HEK293 (cell line): ENCODE data around the gene SAMD1.

Experiments
- AEBP2 ChIP-seq: fragments of 450-650 bp; formaldehyde crosslinking; IDR thresholded peaks from 2 replicates; pipeline ENCODE4 v1.5.1; 2016; ENCODE audit warnings: missing biosample characterization, missing genetic modification characterization, borderline replicate concordance
- BCL11B ChIP-seq: fragments of 450-650 bp; formaldehyde crosslinking; IDR thresholded peaks from 2 replicates; pipeline ENCODE4 v1.5.1; 2016; ENCODE audit warnings: low read depth, missing biosample characterization, missing genetic modification characterization
- EGR2 ChIP-seq: fragments of 450-650 bp; formaldehyde crosslinking; IDR thresholded peaks from 2 replicates; pipeline ENCODE4 v1.5.1; 2016; ENCODE audit warnings: low read depth, missing biosample characterization, missing genetic modification characterization
- ELK4 ChIP-seq: IDR thresholded peaks from 2 replicates; pipeline ENCODE4 v1.6.1; 2011; ENCODE audit warnings: mild to moderate bottlenecking, low read depth, low read length, borderline replicate concordance
- FEZF1 ChIP-seq: fragments of 450-650 bp; formaldehyde crosslinking; IDR thresholded peaks from 2 replicates; pipeline ENCODE4 v1.5.1; 2016; ENCODE audit warnings: missing biosample characterization, missing genetic modification characterization
- HOXA7 ChIP-seq: sonication (generic); formaldehyde crosslinking; IDR thresholded peaks from 2 replicates; pipeline ENCODE4 v1.8.1; 2022; ENCODE audit warnings: missing genetic modification reagents, borderline replicate concordance
- HOXD13 ChIP-seq: sonication (generic); formaldehyde crosslinking; IDR thresholded peaks from 2 replicates; pipeline ENCODE4 v1.8.0; 2022; ENCODE audit warnings: missing genetic modification reagents, borderline replicate concordance
- KLF17 ChIP-seq: fragments of 450-650 bp; formaldehyde crosslinking; IDR thresholded peaks from 2 replicates; pipeline ENCODE4 v1.5.1; 2016; ENCODE audit warnings: missing biosample characterization, missing genetic modification characterization
- OVOL3 ChIP-seq: fragments of 450-650 bp; formaldehyde crosslinking; IDR thresholded peaks from 2 replicates; pipeline ENCODE4 v1.5.1; 2016; ENCODE audit warnings: missing biosample characterization, missing genetic modification characterization
- PRDM1 ChIP-seq: fragments of 450-650 bp; formaldehyde crosslinking; IDR thresholded peaks from 2 replicates; pipeline ENCODE4; 2016; ENCODE audit warnings: missing biosample characterization, missing genetic modification characterization
- SP7 ChIP-seq: fragments of 450-650 bp; formaldehyde crosslinking; IDR thresholded peaks from 2 replicates; pipeline ENCODE4 v1.5.1; 2016; ENCODE audit warnings: missing biosample characterization, missing genetic modification characterization
- ZNF112 ChIP-seq: fragments of 450-650 bp; formaldehyde crosslinking; IDR thresholded peaks from 2 replicates; pipeline ENCODE4 v1.5.0; 2017; ENCODE audit warnings: missing biosample characterization, missing genetic modification characterization
- ZNF121 ChIP-seq: fragments of 450-650 bp; formaldehyde crosslinking; IDR thresholded peaks from 2 replicates; pipeline ENCODE4 v1.5.1; 2016; ENCODE audit warnings: missing biosample characterization, missing genetic modification characterization
- ZNF146 ChIP-seq: fragments of 450-650 bp; formaldehyde crosslinking; IDR thresholded peaks from 2 replicates; pipeline ENCODE4 v1.5.1; 2016; ENCODE audit warnings: missing biosample characterization, missing genetic modification characterization
- ZNF169 ChIP-seq: fragments of 450-650 bp; formaldehyde crosslinking; IDR thresholded peaks from 2 replicates; pipeline ENCODE4 v1.5.1; 2016; ENCODE audit warnings: missing biosample characterization, missing genetic modification characterization
- ZNF175 ChIP-seq: fragments of 450-650 bp; formaldehyde crosslinking; IDR thresholded peaks from 2 replicates; pipeline ENCODE4 v1.5.1; 2016; ENCODE audit warnings: missing biosample characterization, missing genetic modification characterization
- ZNF202 ChIP-seq: fragments of 450-650 bp; formaldehyde crosslinking; IDR thresholded peaks from 2 replicates; pipeline ENCODE4 v1.5.1; 2016; ENCODE audit warnings: missing biosample characterization, missing genetic modification characterization, borderline replicate concordance
- ZNF223 ChIP-seq: fragments of 450-650 bp; formaldehyde crosslinking; IDR thresholded peaks from 2 replicates; pipeline ENCODE4 v1.5.1; 2016; ENCODE audit warnings: missing biosample characterization, missing genetic modification characterization
- ZNF302 ChIP-seq: fragments of 450-650 bp; formaldehyde crosslinking; IDR thresholded peaks from 2 replicates; pipeline ENCODE4 v1.5.1; 2016; ENCODE audit warnings: missing biosample characterization, missing genetic modification characterization, low read depth
- ZNF350 ChIP-seq: fragments of 450-650 bp; formaldehyde crosslinking; IDR thresholded peaks from 2 replicates; pipeline ENCODE4 v1.5.0; 2017; ENCODE audit warnings: missing biosample characterization, mild to moderate bottlenecking, missing genetic modification characterization
- ZNF473 ChIP-seq: fragments of 450-650 bp; formaldehyde crosslinking; IDR thresholded peaks from 2 replicates; pipeline ENCODE4 v1.5.1; 2017; ENCODE audit warnings: missing biosample characterization, missing genetic modification characterization
- ZNF510 ChIP-seq: fragments of 450-650 bp; formaldehyde crosslinking; IDR thresholded peaks from 2 replicates; pipeline ENCODE4 v1.5.1; 2018; ENCODE audit warnings: mild to moderate bottlenecking, missing genetic modification characterization, missing biosample characterization; ENCODE audit not compliant: insufficient replicate concordance
- ZNF610 ChIP-seq: fragments of 450-650 bp; formaldehyde crosslinking; IDR thresholded peaks from 2 replicates; pipeline ENCODE4 v1.5.1; 2016; ENCODE audit warnings: missing biosample characterization, missing genetic modification characterization, borderline replicate concordance
- ZNF639 ChIP-seq: fragments of 450-650 bp; formaldehyde crosslinking; IDR thresholded peaks from 2 replicates; pipeline ENCODE4 v1.5.1; 2016; ENCODE audit warnings: missing biosample characterization, missing genetic modification characterization
- ZNF654 ChIP-seq: fragments of 450-650 bp; formaldehyde crosslinking; IDR thresholded peaks from 2 replicates; pipeline ENCODE4 v1.5.1; 2016; ENCODE audit warnings: low read depth, missing biosample characterization, missing genetic modification characterization
- ZNF664 ChIP-seq: fragments of 450-650 bp; formaldehyde crosslinking; IDR thresholded peaks from 2 replicates; pipeline ENCODE4 v1.5.1; 2016; ENCODE audit warnings: missing biosample characterization, missing genetic modification characterization
- ZNF792 ChIP-seq: fragments of 450-650 bp; formaldehyde crosslinking; IDR thresholded peaks from 2 replicates; pipeline ENCODE4 v1.5.1; 2016; ENCODE audit warnings: missing biosample characterization, missing genetic modification characterization
- ZNF843 ChIP-seq: fragments of 450-650 bp; formaldehyde crosslinking; IDR thresholded peaks from 2 replicates; pipeline ENCODE4 v1.5.1; 2016; ENCODE audit warnings: missing biosample characterization, missing genetic modification characterization
- TF ChIP-seq, protein P1 (sequence below): fragments of 450-650 bp; formaldehyde crosslinking; IDR thresholded peaks from 2 replicates; pipeline ENCODE4 v1.5.1; 2016; ENCODE audit warnings: missing biosample characterization, missing genetic modification characterization
- TF ChIP-seq, protein P2 (sequence below): fragments of 450-650 bp; formaldehyde crosslinking; IDR thresholded peaks from 2 replicates; pipeline ENCODE4 v1.5.1; 2016; ENCODE audit warnings: missing biosample characterization, missing genetic modification characterization
- TF ChIP-seq, protein P3 (sequence below): fragments of 450-650 bp; formaldehyde crosslinking; IDR thresholded peaks from 2 replicates; pipeline ENCODE4 v1.5.1; 2016; ENCODE audit warnings: missing biosample characterization, missing genetic modification characterization

The SAMD1 gene

DNA sequence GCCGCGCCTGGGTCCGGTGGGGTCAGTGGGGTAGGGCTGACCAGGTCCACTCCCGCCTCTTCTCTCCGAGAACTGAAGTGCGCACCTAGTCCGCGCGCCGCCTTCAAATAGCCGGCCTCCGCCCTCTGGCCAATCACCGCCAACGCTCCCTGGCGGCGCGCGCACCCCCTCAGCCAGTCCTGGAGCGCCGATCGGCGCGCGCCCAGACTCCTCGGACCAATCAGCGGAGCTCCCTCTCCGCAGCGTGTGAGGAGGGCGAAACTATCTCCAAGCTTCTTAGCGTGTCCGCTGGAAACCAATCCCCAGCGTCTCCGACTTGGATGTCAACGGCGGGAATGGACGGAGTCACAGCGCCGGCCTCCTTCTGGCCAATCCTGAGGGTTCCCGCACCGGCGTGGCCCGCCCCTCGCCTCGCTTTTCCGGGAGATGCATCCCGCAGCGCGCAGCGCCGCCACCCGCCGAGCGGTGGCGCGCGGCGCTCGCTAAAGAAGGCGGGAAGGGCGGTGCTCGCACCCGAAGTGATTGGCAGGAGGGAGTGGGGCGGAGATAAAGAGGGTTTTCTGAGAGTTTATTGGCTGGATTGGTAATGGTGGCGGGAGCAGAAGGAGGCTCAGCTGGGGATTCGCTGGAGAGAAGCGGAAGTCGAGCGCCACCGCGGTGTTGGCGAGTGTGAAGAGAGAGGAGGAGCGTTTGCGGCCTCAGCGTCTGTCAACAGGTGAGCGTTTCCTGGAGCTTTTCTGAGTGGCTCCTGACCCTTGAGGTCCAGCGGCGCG is 46.1 kb upstream of the SAMD1 start, which contains the start of gene ASF1B (continued):
- TF ChIP-seq ZNF121 (tag by site-specific recombination) (no peak), BCL11B (tag by site-specific recombination) (no peak; the same call in 1 of the 2 replicates), ZNF169 (no peak), KLF17 (no peak; the same call in none of the 2 replicates), ZNF112 (no peak), ZNF792 (tag by site-specific recombination) (no peak), OVOL3 (tag by site-specific recombination) (no peak; the same call in 1 of the 2 replicates), ZNF350 (tag by site-specific recombination) (no peak), EGR2 (tag by site-specific recombination) (peak; percentile 73), SP7 (tag by site-specific recombination) (peak; percentile 66; the same call in 1 of the 2 replicates), ELK4 (no peak), ZNF175 (tag by site-specific recombination) (no peak), ZNF473 (tag by site-specific recombination) (no peak), AEBP2 (no peak), ZNF202 (tag by site-specific recombination) (no peak), ZNF664 (tag by site-specific recombination) (no peak), ZNF654 (tag by site-specific recombination) (peak; percentile 52), FEZF1 (tag by site-specific recombination) (0 out of 2 replicates have a peak, but pooled peaks have one; percentile 18), ZNF639 (tag by site-specific recombination) (no peak; the same call in 1 of the 2 replicates), HOXD13 (CRISPR knock-in tag) (no peak; the same call in 1 of the 2 replicates), ZNF223 (no peak), ZNF610 (tag by site-specific recombination) (no peak), ZNF510 (tag by site-specific recombination) (no peak), HOXA7 (CRISPR knock-in tag) (no peak), ZNF302 (tag by site-specific recombination) (no peak), ZNF843 (tag by site-specific recombination) (no peak; the same call in 1 of the 2 replicates), ZNF146 (tag by site-specific recombination) (no peak), PRDM1 (tag by site-specific recombination) (no peak)
- TF ChIP-seq, protein P1, sequence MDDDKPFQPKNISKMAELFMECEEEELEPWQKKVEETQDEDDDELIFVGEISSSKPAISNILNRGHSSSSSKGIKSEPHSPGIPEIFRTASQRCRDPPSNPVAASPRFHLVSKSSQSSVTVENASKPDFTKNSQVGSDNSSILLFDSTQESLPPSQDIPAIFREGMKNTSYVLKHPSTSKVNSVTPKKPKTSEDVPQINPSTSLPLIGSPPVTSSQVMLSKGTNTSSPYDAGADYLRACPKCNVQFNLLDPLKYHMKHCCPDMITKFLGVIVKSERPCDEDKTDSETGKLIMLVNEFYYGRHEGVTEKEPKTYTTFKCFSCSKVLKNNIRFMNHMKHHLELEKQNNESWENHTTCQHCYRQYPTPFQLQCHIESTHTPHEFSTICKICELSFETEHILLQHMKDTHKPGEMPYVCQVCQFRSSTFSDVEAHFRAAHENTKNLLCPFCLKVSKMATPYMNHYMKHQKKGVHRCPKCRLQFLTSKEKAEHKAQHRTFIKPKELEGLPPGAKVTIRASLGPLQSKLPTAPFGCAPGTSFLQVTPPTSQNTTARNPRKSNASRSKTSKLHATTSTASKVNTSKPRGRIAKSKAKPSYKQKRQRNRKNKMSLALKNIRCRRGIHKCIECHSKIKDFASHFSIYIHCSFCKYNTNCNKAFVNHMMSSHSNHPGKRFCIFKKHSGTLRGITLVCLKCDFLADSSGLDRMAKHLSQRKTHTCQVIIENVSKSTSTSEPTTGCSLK (tag by site-specific recombination) = no peak
- TF ChIP-seq, protein P2, sequence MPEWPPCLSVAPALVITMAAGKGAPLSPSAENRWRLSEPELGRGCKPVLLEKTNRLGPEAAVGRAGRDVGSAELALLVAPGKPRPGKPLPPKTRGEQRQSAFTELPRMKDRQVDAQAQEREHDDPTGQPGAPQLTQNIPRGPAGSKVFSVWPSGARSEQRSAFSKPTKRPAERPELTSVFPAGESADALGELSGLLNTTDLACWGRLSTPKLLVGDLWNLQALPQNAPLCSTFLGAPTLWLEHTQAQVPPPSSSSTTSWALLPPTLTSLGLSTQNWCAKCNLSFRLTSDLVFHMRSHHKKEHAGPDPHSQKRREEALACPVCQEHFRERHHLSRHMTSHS (tag by site-specific recombination) = no peak
- TF ChIP-seq, protein P3, sequence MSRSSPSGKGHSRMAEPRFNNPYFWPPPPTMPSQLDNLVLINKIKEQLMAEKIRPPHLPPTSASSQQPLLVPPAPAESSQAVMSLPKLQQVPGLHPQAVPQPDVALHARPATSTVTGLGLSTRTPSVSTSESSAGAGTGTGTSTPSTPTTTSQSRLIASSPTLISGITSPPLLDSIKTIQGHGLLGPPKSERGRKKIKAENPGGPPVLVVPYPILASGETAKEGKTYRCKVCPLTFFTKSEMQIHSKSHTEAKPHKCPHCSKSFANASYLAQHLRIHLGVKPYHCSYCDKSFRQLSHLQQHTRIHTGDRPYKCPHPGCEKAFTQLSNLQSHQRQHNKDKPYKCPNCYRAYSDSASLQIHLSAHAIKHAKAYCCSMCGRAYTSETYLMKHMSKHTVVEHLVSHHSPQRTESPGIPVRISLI = no peak
